A673 (cell line): Measurements from ENCODE around the gene INMT. TPM values are rescaled to one million over a fixed set of nuclear protein-coding genes. Genes with fewer than 3 reads are reported as not detected.
"Not testable (repeated sequence)": the region's sequence is repeated elsewhere in the genome, so short reads cannot be mapped to it uniquely, and the experiment has no call there.

Source experiments
- BruUV-seq: library from RNA; stranded (reverse); fragments of 400-500 nt; replicated peaks from 2 replicates; lab custom pipeline; 2021; lab: Mats Ljungman, UMichigan
- CTCF ChIA-PET: fragments of 300-600 bp; sonication (Branson Sonifier 250); formaldehyde crosslinking; loops from one replicate; lab custom pipeline; 2022; ENCODE audit warnings: antibody characterized with exemption; lab: Charles Lee
- POLR2A ChIA-PET: fragments of 300-600 bp; sonication (Branson Sonifier 250); formaldehyde crosslinking; loops from one replicate; lab custom pipeline; 2022; ENCODE audit warnings: antibody characterized with exemption; ENCODE audit not compliant: low non-redundant PET; lab: Charles Lee
- DNase-seq: peaks from one replicate; pipeline ENCODE4 v3.0.0-alpha.2; 2015; ENCODE audit warnings: low spot score
- H3K27ac ChIP-seq: fragments of 200-600 bp; sonication (generic); 2 replicates; pipeline ENCODE4 v1.5.1; 2016; ENCODE audit warnings: mixed run types, low read depth, mild to moderate bottlenecking, mixed read lengths, antibody characterized with exemption, low read length; ENCODE audit not compliant: poor library complexity, severe bottlenecking
- H3K27me3 ChIP-seq: fragments of 200-600 bp; sonication (generic); replicated peaks from 2 replicates; pipeline ENCODE4 v1.6.1; 2017; ENCODE audit warnings: mixed run types, low read depth, mild to moderate bottlenecking, mixed read lengths, antibody characterized with exemption, low read length; ENCODE audit not compliant: insufficient read depth, poor library complexity
- H3K36me3 ChIP-seq: fragments of 200-600 bp; sonication (generic); 2 replicates; pipeline ENCODE4 v1.6.1; 2016; ENCODE audit warnings: mixed run types, mild to moderate bottlenecking, mixed read lengths, antibody characterized with exemption, low read length; ENCODE audit not compliant: insufficient read depth, poor library complexity, severe bottlenecking
- H3K4me1 ChIP-seq: fragments of 200-600 bp; sonication (generic); 2 replicates; pipeline ENCODE4 v1.6.1; 2017; ENCODE audit warnings: mixed run types, mild to moderate bottlenecking, mixed read lengths, antibody characterized with exemption, low read length; ENCODE audit not compliant: insufficient read depth, poor library complexity, severe bottlenecking
- H3K4me3 ChIP-seq: fragments of 200-600 bp; sonication (generic); 2 replicates; pipeline ENCODE4 v1.5.1; 2016; ENCODE audit warnings: low read depth, mixed run types, mild to moderate bottlenecking, mixed read lengths, low read length; ENCODE audit not compliant: poor library complexity, severe bottlenecking
- H3K9me3 ChIP-seq: fragments of 200-600 bp; sonication (generic); 2 replicates; pipeline ENCODE4 v1.6.1; 2016; ENCODE audit warnings: mixed run types, low read depth, mild to moderate bottlenecking, mixed read lengths, antibody characterized with exemption, low read length; ENCODE audit not compliant: poor library complexity, severe bottlenecking
- CTCF ChIP-seq: fragments of 300-800, 200-600 bp; sonication (generic); conservative IDR thresholded peaks from 2 replicates; pipeline ENCODE4 v1.5.1; 2017; ENCODE audit warnings: low read depth, mild to moderate bottlenecking, antibody characterized with exemption, low read length, moderate library complexity, mixed read lengths
- EZH2 ChIP-seq: fragments of 200-600 bp; sonication (generic); IDR thresholded peaks from 2 replicates; pipeline ENCODE4 v1.6.1; 2017; ENCODE audit warnings: borderline replicate concordance, low read depth, mild to moderate bottlenecking, mixed read lengths, antibody characterized with exemption, low read length; ENCODE audit not compliant: poor library complexity, severe bottlenecking
- intact Hi-C: fragments of 100-400 bp; cut with micrococcal nuclease; formaldehyde crosslinking; loops from one replicate; pipeline ENCODE4 v1.10.0; 2022; ENCODE audit not compliant: unreplicated experiment
- total RNA-seq: library from RNA; stranded (reverse); gene quantifications from 2 replicates; pipeline ENCODE4 v1.2.3, GENCODE V29; 2021

Gene INMT
- total RNA-seq, 1 experiment from 2014 or later: 0.17 TPM

GRCh38 chr7:30714129-30714528 is 37.8 kb upstream of the INMT start:
- no peak overlapping the region for H3K4me3 ChIP-seq
- no TSS peak for BruUV-seq
- ChIA-PET CTCF (no interaction called here), POLR2A (no interaction called here)
- H3K27me3 ChIP-seq: no peaks in the 10 kb centered on the region
- no peaks in the 10 kb centered on the region for H3K4me1 ChIP-seq
- no peaks in the 10 kb centered on the region for H3K9me3 ChIP-seq
- TF ChIP-seq CTCF (no peak), EZH2 (no peak)
- no peaks in the 10 kb centered on the region for H3K36me3 ChIP-seq
- intact Hi-C loops: no loop called here
- H3K27ac ChIP-seq: no peak overlapping the region
- no peak for DNase-seq

GRCh38 chr7:30717181-30717580 is 34.8 kb upstream of the INMT start:
- Histone ChIP-seq H3K4me1 (no peaks in the 10 kb centered on the region), H3K4me3 (no peak overlapping the region), H3K36me3 (no peaks in the 10 kb centered on the region), H3K9me3 (no peaks in the 10 kb centered on the region), H3K27ac (no peak overlapping the region), H3K27me3 (peaks cover under 1% of the 10 kb centered on the region)
- intact Hi-C loops: no loop called here
- no peak for TF ChIP-seq EZH2
- 0 out of 2 replicates have a peak, but pooled peaks have one; percentile 13 for TF ChIP-seq CTCF
- peak; percentile 41 for DNase-seq
- ChIA-PET CTCF (no interaction called here), POLR2A (no interaction called here)
- BruUV-seq: no TSS peak

GRCh38 chr7:30719434-30719833 is 32.5 kb upstream of the INMT start:
- H3K4me1 ChIP-seq, CTCF ChIA-PET, H3K36me3 ChIP-seq, POLR2A ChIA-PET, H3K9me3 ChIP-seq, H3K4me3 ChIP-seq, H3K27ac ChIP-seq, intact Hi-C loops, BruUV-seq, DNase-seq: not testable (repeated sequence)
- H3K27me3 ChIP-seq: peaks cover 10% of the 10 kb centered on the region

- Histone ChIP-seq H3K4me3 (no peak overlapping the region), H3K27me3 (peaks cover 18% of the 10 kb centered on the region), H3K36me3 (no peaks in the 10 kb centered on the region), H3K9me3 (no peaks in the 10 kb centered on the region), H3K27ac (no peak overlapping the region), H3K4me1 (no peaks in the 10 kb centered on the region)
- no peak for DNase-seq
- ChIA-PET CTCF (no interaction called here), POLR2A (no interaction called here)
- intact Hi-C loops: no loop called here
- TF ChIP-seq EZH2: no peak
- no peak for TF ChIP-seq CTCF
- no TSS peak for BruUV-seq
Observed at GRCh38 chr7:30721211-30721610, 30.7 kb upstream of the INMT start.
